Stimulated activated naive CD4-positive, alpha-beta T cell (primary cell): ENCODE data around the gene DLG2.
"Not testable (repeated sequence)": the region's sequence is repeated elsewhere in the genome, so short reads cannot be mapped to it uniquely, and the experiment has no call there.

Experiments used
- DNase-seq, 6 experiments: peaks; one replicate each; lab custom pipeline; 2025; lab: John Stamatoyannopoulos, UW

DLG2 gene

GRCh38 chr11:83459798-83460197, 2167.3 kb downstream of the DLG2 start:
- DNase-seq: no peak

- no peak for DNase-seq
Observed at GRCh38 chr11:83456566-83456965, 2170.6 kb downstream of the DLG2 start.

GRCh38 chr11:83456075-83456474, 2171.1 kb downstream of the DLG2 start:
- DNase-seq: no peak

- no peak for DNase-seq
Observed at GRCh38 chr11:83455356-83455755, 2171.8 kb downstream of the DLG2 start.

GRCh38 chr11:83454674-83455073, 2172.5 kb downstream of the DLG2 start:
- no peak for DNase-seq

- DNase-seq: no peak
Observed at GRCh38 chr11:83449338-83449913, 2177.7 kb downstream of the DLG2 start.

- DNase-seq: no peak
Observed at GRCh38 chr11:83448686-83449085, 2178.5 kb downstream of the DLG2 start.

GRCh38 chr11:83443880-83444279, 2183.3 kb downstream of the DLG2 start:
- DNase-seq: not testable (repeated sequence)

GRCh38 chr11:83441601-83442000, 2185.5 kb downstream of the DLG2 start:
- DNase-seq: no peak

GRCh38 chr11:83441171-83441570, 2186.0 kb downstream of the DLG2 start:
- DNase-seq: no peak

GRCh38 chr11:83438438-83438837, 2188.7 kb downstream of the DLG2 start:
- no peak for DNase-seq

GRCh38 chr11:83437939-83438338, 2189.2 kb downstream of the DLG2 start:
- no peak for DNase-seq

GRCh38 chr11:83436855-83437254, 2190.3 kb downstream of the DLG2 start:
- no peak for DNase-seq

GRCh38 chr11:83434812-83435211, 2192.3 kb downstream of the DLG2 start:
- DNase-seq: not testable (repeated sequence)

- DNase-seq: no peak
Observed at GRCh38 chr11:83427943-83428342, 2199.2 kb downstream of the DLG2 start.

GRCh38 chr11:83427501-83427900, 2199.6 kb downstream of the DLG2 start:
- no peak for DNase-seq

GRCh38 chr11:83425137-83425466, 2202.0 kb downstream of the DLG2 start:
- DNase-seq: no peak

GRCh38 chr11:83424376-83425136, 2202.6 kb downstream of the DLG2 start:
- no peak for DNase-seq

GRCh38 chr11:83422641-83423040, 2204.5 kb downstream of the DLG2 start:
- DNase-seq: not testable (repeated sequence)

GRCh38 chr11:83410605-83411565, 2216.3 kb downstream of the DLG2 start:
- no peak for DNase-seq

GRCh38 chr11:83409891-83410290, 2217.3 kb downstream of the DLG2 start:
- DNase-seq: no peak

- DNase-seq: no peak
Observed at GRCh38 chr11:83409476-83409875, 2217.7 kb downstream of the DLG2 start.

GRCh38 chr11:83408946-83409345, 2218.2 kb downstream of the DLG2 start:
- no peak for DNase-seq
